Measurements from ENCODE around the gene HPCAL1. TPM values are rescaled to one million over a fixed set of nuclear protein-coding genes. Genes with fewer than 3 reads are reported as not detected.

HPCAL1 gene
- total and polyA plus RNA-seq, 2 donors (not counting 3 experiments of a cell fraction or from before 2014, with no cell fraction given) = 56.5 to 77.4 TPM

GRCh38 chr2:10292033-10292432 is 10.7 kb upstream of the HPCAL1 start:
- intact Hi-C loops (cut with micrococcal nuclease) = no loop called here
- no peak overlapping the region for H3K27ac ChIP-seq (ENCODE audit: insufficient read depth, low read depth, low read length)
- H2AFZ ChIP-seq (ENCODE audit: low read depth, low read length) = no peak overlapping the region
- H3K9me3 ChIP-seq (replicated peaks; ENCODE audit: control insufficient read depth, insufficient read depth, low read length) = no peaks in the 10 kb centered on the region
- no peak for TF ChIP-seq JUN (IDR thresholded peaks at IDR 0.05; ENCODE audit: borderline replicate concordance, insufficient read depth, insufficient read length, low read depth)
- no peak for TF ChIP-seq CTCF (IDR thresholded peaks at IDR 0.05; ENCODE audit: extremely low read depth in 1 of 2, insufficient read depth in 1 of 2, low read depth in 1 of 2, low read length in 2 of 2)
- no peak for TF ChIP-seq POLR2A (IDR thresholded peaks at IDR 0.05; ENCODE audit: low read depth, low read length)
- TF ChIP-seq FOS (IDR thresholded peaks at IDR 0.05; ENCODE audit: borderline replicate concordance, insufficient read depth, low read length) = no peak
- no peak for TF ChIP-seq EZH2 (IDR thresholded peaks at IDR 0.05; ENCODE audit: borderline replicate concordance, low read depth, low read length, severe bottlenecking)
- no peak for TF ChIP-seq MYC (IDR thresholded peaks at IDR 0.05; ENCODE audit: low read depth, low read length)
- TF ChIP-seq POLR2AphosphoS5 (IDR thresholded peaks at IDR 0.05; ENCODE audit: insufficient read depth, low read depth, low read length) = no peak
- no peak for TF ChIP-seq GATA2 (IDR thresholded peaks at IDR 0.05; ENCODE audit: insufficient read depth, insufficient read length, low read depth, low read length)
- TF ChIP-seq MAX (IDR thresholded peaks at IDR 0.05; ENCODE audit: insufficient read depth, insufficient read length) = no peak
- POLR2A ChIA-PET = no interaction called here
- FAIRE-seq (no peak), DNase-seq (ENCODE audit: low read depth, low spot score) (no peak)
- no peaks in the 10 kb centered on the region for H3K4me1 ChIP-seq (ENCODE audit: control insufficient read depth, extremely low read depth, insufficient read depth, low read length)
- no peaks in the 10 kb centered on the region for H3K36me3 ChIP-seq (ENCODE audit: control insufficient read depth in 2 of 2, extremely low read depth in 1 of 2, insufficient read depth in 2 of 2, low read length in 2 of 2)
- no peak overlapping the region for H3K4me2 ChIP-seq (ENCODE audit: insufficient read depth, low read length)
- no peaks in the 10 kb centered on the region for H3K79me2 ChIP-seq (ENCODE audit: control insufficient read depth, insufficient read depth, low read length)
- no peaks in the 10 kb centered on the region for H4K20me1 ChIP-seq (replicated peaks; ENCODE audit: control insufficient read depth, extremely low read depth, insufficient read depth, low read length)
- CTCF ChIA-PET = no interaction called here
- H3K9me1 ChIP-seq (replicated peaks; ENCODE audit: control insufficient read depth, extremely low read depth, insufficient read depth, low read length) = no peaks in the 10 kb centered on the region
- no peak overlapping the region for H3K9ac ChIP-seq (replicated peaks; ENCODE audit: extremely low read depth, insufficient read depth, low read length)
- no peak overlapping the region for H3K4me3 ChIP-seq (replicated peaks in 1 of 3; ENCODE audit: insufficient read depth in 1 of 3, low read depth in 1 of 3, low read length in 3 of 3)
- no peaks in the 10 kb centered on the region for H3K27me3 ChIP-seq (ENCODE audit: control insufficient read depth in 2 of 2, insufficient read depth in 2 of 2, low read length in 2 of 2)
- no TSS peak for BruUV-seq (replicated peaks)
- dilution Hi-C loops (cut with MboI; ENCODE audit: extremely low pct_ligation_motif_present, low sequenced_read_pairs) = no loop called here

All from endothelial cell of umbilical vein (primary cell).